NT2/D1 (cell line): ENCODE measurements around the gene PTPRT.

Source experiments
- DNase-seq: peaks from one replicate; pipeline ENCODE4 v3.0.0-alpha.2; 2011; ENCODE audit warnings: low read depth, low spot score
- H3K27me3 ChIP-seq: 2 replicates; pipeline ENCODE4 v1.6.0; 2011; ENCODE audit warnings: mild to moderate bottlenecking; ENCODE audit not compliant: insufficient read length, insufficient read depth
- H3K36me3 ChIP-seq: 2 replicates; pipeline ENCODE4 v1.6.1; 2011; ENCODE audit warnings: mild to moderate bottlenecking, low read length, mixed read lengths; ENCODE audit not compliant: insufficient read depth, insufficient read length
- H3K4me1 ChIP-seq: 2 replicates; pipeline ENCODE4 v1.5.1; 2011; ENCODE audit not compliant: insufficient read depth, insufficient read length
- H3K4me3 ChIP-seq: 2 replicates; pipeline ENCODE4 v1.5.1; 2011; ENCODE audit warnings: low read depth; ENCODE audit not compliant: insufficient read length
- H3K9ac ChIP-seq: 2 replicates; pipeline ENCODE4 v1.6.0; 2011; ENCODE audit warnings: low read depth; ENCODE audit not compliant: insufficient read length
- H3K9me3 ChIP-seq: 2 replicates; pipeline ENCODE4 v1.5.1; 2011; ENCODE audit warnings: mild to moderate bottlenecking, low read length; ENCODE audit not compliant: insufficient read depth
- SUZ12 ChIP-seq: IDR thresholded peaks from 2 replicates; pipeline ENCODE4 v1.6.1; 2011; ENCODE audit not compliant: insufficient read length, insufficient read depth; ENCODE audit errors: extremely low read depth
- YY1 ChIP-seq: IDR thresholded peaks from 2 replicates; pipeline ENCODE4 v1.6.1; 2011; ENCODE audit not compliant: insufficient read length, insufficient read depth
- ZNF274 ChIP-seq: IDR thresholded peaks from 2 replicates; pipeline ENCODE4 v1.6.1; 2011; ENCODE audit warnings: mild to moderate bottlenecking, low read depth, low read length

The PTPRT gene

DNA sequence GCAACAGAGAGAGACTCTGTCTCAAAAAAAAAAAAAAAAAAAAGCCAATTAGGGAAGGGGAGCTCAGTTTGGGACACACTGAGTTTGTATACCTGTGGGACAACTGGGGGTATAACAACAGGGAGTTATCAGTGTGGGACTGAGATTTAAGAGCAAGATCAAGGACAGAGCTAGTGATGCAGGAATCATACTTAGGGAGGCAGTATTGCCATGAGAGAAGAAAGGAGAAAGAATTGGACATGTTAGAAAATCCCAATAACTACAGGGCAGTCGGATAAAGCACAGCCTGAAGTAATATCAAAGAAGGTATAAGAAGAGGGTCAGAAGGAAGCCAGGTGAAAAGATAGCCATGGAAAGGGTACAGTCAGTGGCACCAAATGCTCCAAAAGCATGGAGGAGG is 121.2 kb downstream of the PTPRT start:
- no peaks in the 10 kb centered on the region for H3K27me3 ChIP-seq
- TF ChIP-seq YY1 (no peak), SUZ12 (no peak), ZNF274 (no peak)
- H3K9me3 ChIP-seq, result no peaks in the 10 kb centered on the region
- H3K4me1 ChIP-seq, result no peaks in the 10 kb centered on the region
- no peak for DNase-seq
- H3K9ac ChIP-seq, result no peak overlapping the region
- no peak overlapping the region for H3K4me3 ChIP-seq
- H3K36me3 ChIP-seq, result no peaks in the 10 kb centered on the region

DNA sequence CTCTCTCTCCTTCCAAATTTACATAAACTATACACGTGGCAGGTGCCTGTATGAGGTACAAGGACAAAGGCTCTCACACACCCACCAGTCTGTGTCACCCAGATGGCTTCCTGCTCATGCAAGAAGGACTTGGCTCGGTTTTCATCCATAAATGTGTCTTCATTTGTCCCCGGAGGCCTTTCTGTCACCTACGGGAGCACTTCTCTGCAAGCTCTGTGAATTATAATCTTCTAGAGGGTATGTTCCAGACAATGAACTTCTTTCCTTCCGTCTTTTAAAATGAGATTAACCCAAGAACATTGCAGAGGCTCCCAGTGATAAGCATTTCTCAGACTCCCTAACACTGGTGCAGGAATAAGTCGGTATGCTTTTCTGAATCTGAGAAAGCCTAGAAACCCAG is 123.6 kb downstream of the PTPRT start:
- TF ChIP-seq ZNF274, result no peak
- TF ChIP-seq SUZ12, result no peak
- TF ChIP-seq YY1, result no peak
- no peaks in the 10 kb centered on the region for H3K27me3 ChIP-seq
- no peaks in the 10 kb centered on the region for H3K36me3 ChIP-seq
- DNase-seq, result no peak
- H3K4me3 ChIP-seq, result no peak overlapping the region
- H3K9me3 ChIP-seq, result no peaks in the 10 kb centered on the region
- H3K4me1 ChIP-seq, result no peaks in the 10 kb centered on the region
- no peak overlapping the region for H3K9ac ChIP-seq

DNA sequence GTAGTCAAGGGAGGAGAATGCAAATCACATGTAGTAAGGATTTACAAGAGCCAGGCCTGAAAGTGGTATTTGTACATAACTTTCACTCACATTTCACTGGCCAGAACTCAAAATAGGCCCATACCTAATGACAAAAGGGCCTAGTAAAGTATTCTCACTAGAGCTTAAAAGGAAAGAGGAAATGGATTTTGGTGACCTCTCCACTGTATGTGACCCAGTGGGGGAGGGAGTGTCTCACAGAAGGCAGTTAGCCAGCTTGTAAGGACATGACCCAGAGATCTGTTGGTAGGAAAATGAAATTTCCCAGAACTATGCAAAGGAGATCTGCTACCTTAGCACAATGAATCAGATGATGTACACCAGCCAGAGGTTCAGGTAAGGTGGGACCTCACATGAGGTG is 124.4 kb downstream of the PTPRT start:
- TF ChIP-seq YY1 (no peak), ZNF274 (no peak), SUZ12 (no peak)
- no peaks in the 10 kb centered on the region for H3K4me1 ChIP-seq
- H3K27me3 ChIP-seq, result no peaks in the 10 kb centered on the region
- H3K4me3 ChIP-seq, result no peak overlapping the region
- no peak overlapping the region for H3K9ac ChIP-seq
- no peaks in the 10 kb centered on the region for H3K36me3 ChIP-seq
- DNase-seq, result no peak
- H3K9me3 ChIP-seq, result no peaks in the 10 kb centered on the region

GRCh38 chr20:43058077-43058476 is 131.6 kb downstream of the PTPRT start:
- Histone ChIP-seq H3K4me3 (no peak overlapping the region), H3K27me3 (no peaks in the 10 kb centered on the region), H3K9me3 (no peaks in the 10 kb centered on the region; the same call in 1 of the 2 replicates), H3K36me3 (no peaks in the 10 kb centered on the region), H3K4me1 (no peaks in the 10 kb centered on the region), H3K9ac (no peak overlapping the region)
- no peak for DNase-seq
- TF ChIP-seq SUZ12 (no peak), ZNF274 (no peak), YY1 (no peak)

DNA sequence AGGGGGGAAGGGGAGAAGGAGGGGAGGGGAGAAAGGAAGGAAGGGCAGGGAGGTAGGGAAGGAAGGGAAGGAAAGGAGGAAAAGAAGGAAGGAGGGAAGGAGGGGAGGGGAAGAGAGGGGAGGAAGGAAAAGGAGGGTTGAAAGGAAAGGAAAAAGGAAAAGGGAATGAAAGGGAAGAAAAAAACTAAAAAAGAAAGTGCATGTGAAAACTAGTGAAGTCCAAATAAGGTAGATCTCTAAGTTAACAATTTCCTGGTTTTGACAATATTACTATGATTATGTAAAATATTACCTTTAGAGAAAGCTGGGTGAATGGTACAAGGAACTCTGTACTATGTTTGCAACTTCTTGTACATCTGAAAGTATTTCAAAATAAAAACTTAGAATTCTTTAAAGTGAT is 132.4 kb downstream of the PTPRT start:
- TF ChIP-seq YY1, result no peak
- no peak for TF ChIP-seq SUZ12
- no peak for TF ChIP-seq ZNF274

DNA sequence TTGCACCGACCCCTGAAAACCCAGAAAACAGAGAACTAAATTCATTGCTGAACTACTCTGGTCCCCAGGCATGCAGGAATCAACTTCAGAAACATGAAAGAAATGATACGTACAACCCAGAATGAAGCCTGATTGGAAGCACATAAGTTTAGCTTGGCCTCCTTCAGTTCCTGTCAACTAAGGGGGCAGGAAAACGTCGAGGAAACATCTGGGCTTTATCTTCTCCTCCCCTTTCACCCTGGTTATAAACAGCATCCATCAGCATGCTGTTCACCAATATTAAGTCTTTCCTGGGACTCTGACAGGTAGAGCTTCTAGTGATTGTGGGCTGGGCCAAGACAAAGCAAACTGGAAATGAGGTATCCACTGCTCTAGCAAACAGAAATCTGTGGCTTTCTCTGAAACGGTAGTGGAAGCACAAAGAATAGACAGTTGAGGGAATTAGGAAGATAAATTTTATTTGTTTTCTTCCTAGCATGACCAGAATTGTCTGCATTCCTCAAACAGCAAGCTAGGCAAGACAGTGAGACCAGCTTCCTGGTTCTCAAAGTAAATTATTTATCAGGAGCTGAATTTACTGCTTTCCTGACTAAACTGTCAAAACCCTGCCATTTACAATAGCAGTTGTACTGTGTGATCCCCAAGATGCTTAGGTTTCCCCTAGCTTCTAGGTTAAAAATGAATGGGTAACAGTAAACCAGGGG is 134.4 kb downstream of the PTPRT start:
- TF ChIP-seq YY1 (no peak), SUZ12 (no peak), ZNF274 (no peak)
- Histone ChIP-seq H3K4me1 (no peaks in the 10 kb centered on the region), H3K9ac (no peak overlapping the region), H3K27me3 (no peaks in the 10 kb centered on the region), H3K4me3 (no peak overlapping the region), H3K9me3 (no peaks in the 10 kb centered on the region; the same call in 1 of the 2 replicates), H3K36me3 (no peaks in the 10 kb centered on the region)
- DNase-seq, result no peak

More for the DNA sequence above, 132.4 kb downstream of the PTPRT start:
- DNase-seq, result no peak
- Histone ChIP-seq H3K9me3 (no peaks in the 10 kb centered on the region; the same call in 1 of the 2 replicates), H3K4me1 (no peaks in the 10 kb centered on the region), H3K9ac (no peak overlapping the region), H3K27me3 (no peaks in the 10 kb centered on the region), H3K36me3 (no peaks in the 10 kb centered on the region), H3K4me3 (no peak overlapping the region)

- H3K9ac ChIP-seq, result no peak overlapping the region
- H3K9me3 ChIP-seq, result no peaks in the 10 kb centered on the region
Measured at GRCh38 chr20:43052532-43052931, 137.2 kb downstream of the PTPRT start.

More at GRCh38 chr20:43052532-43052931, 137.2 kb downstream of the PTPRT start:
- DNase-seq, result no peak
- Histone ChIP-seq H3K36me3 (no peaks in the 10 kb centered on the region), H3K4me1 (no peaks in the 10 kb centered on the region), H3K4me3 (no peak overlapping the region), H3K27me3 (no peaks in the 10 kb centered on the region)
- TF ChIP-seq SUZ12 (no peak), YY1 (no peak), ZNF274 (no peak)
